GM21737 (cell line): ENCODE measurements around the gene HNRNPUL1.

ENCODE experiments used
- ATAC-seq: cut with Tn5 transposase; IDR thresholded peaks from one replicate; pipeline ENCODE4 v1.9.1; 2021; ENCODE audit warnings: mild to moderate bottlenecking, moderate library complexity; ENCODE audit not compliant: unreplicated experiment

Gene HNRNPUL1

DNA sequence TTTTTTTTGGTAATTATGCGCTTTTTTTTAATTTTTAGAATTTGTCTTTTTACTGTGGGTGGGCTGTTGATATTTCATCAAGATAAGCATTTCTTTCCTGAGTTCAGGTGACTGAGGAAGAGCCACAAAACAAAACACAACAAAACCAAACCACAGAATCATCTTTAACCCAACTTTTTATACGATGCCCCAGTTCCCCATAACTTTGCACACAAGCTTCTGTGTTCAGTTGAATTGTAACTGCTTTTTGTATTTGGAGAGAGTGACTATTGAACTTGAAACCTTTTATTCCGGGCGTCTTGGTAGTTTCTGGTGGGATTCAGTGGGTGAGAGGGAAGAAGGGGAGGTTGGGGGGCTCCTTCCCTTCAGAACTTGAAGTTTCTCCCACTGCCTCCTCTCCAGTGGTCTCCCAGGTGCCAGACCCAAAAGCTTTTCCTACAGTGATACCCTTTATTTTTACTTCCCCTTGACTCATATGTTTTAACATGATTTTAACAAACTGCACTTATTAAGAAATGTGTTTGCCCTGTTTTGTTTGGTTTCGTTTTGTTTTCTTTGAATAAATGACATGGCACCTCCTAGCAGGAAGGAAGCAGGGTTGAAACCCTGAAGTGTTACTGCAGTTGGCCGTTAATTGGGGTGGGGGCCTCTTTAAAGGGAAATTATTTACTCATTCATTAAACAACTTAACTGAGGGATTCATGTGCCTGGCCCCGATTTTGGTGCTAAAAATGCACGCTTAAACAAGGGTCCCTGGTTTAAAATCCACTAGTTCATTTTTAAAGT, 43.1 kb downstream of the HNRNPUL1 start:
- ATAC-seq = no peak

GRCh38 chr19:41307954-41308449, 43.8 kb downstream of the HNRNPUL1 start:
- no peak for ATAC-seq

GRCh38 chr19:41308450-41309179, 44.4 kb downstream of the HNRNPUL1 start:
- ATAC-seq = no peak

GRCh38 chr19:41309180-41310032, 45.2 kb downstream of the HNRNPUL1 start:
- ATAC-seq = no peak

GRCh38 chr19:41310033-41310831, 46.1 kb downstream of the HNRNPUL1 start, which contains the start of gene CCDC97:
Gene CCDC97, plus strand, starts transcription at chr19:41310172. Its CDS starts 139 bp downstream, at chr19:41310311.
- ATAC-seq = peak; percentile 58

DNA sequence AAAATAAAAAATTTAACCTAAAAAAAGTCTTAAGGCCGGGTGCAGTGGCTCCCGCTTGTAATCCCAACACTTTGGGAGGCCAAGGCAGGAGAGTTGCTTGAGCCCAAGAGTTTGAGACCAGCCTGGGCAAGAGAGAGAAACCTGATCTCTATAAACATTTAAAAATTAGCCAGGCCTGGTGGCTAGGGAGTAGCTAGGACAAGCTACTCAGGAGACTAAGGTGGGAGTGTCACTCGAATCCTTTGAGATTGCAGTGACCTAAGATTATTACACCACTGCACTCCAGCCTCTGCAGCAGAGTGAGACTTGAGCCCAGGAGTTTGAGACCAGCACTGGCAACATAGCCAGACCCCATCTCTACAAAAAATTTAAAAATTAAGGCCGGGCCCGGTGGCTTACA, 46.9 kb downstream of the HNRNPUL1 start:
- ATAC-seq = no peak

- no peak for ATAC-seq
Observed at GRCh38 chr19:41311613-41312012, 47.4 kb downstream of the HNRNPUL1 start.

GRCh38 chr19:41316306-41316920, 52.2 kb downstream of the HNRNPUL1 start:
- ATAC-seq = no peak

GRCh38 chr19:41318696-41319499, 54.7 kb downstream of the HNRNPUL1 start:
- no peak for ATAC-seq

GRCh38 chr19:41319500-41320184, 55.5 kb downstream of the HNRNPUL1 start:
- no peak for ATAC-seq

DNA sequence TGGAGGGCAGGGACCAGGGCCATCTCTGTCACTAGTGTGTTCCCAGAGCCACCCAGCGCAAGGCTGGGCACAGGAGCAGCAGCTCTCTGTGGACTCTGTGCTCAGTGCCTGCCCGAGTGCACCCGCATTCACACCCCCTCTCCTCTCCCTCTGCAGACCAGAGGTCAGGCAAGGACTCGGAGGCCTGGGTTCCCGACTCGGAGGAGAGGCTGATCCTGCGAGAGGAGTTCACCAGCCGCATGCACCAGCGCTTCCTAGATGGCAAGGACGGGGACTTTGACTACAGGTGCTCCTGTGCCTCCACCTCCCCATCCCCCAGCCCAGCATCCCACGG, 56.0 kb downstream of the HNRNPUL1 start:
- no peak for ATAC-seq

GRCh38 chr19:41320568-41320967, 56.4 kb downstream of the HNRNPUL1 start:
- ATAC-seq = no peak

- no peak for ATAC-seq
Observed at GRCh38 chr19:41321204-41321599, 57.0 kb downstream of the HNRNPUL1 start.

DNA sequence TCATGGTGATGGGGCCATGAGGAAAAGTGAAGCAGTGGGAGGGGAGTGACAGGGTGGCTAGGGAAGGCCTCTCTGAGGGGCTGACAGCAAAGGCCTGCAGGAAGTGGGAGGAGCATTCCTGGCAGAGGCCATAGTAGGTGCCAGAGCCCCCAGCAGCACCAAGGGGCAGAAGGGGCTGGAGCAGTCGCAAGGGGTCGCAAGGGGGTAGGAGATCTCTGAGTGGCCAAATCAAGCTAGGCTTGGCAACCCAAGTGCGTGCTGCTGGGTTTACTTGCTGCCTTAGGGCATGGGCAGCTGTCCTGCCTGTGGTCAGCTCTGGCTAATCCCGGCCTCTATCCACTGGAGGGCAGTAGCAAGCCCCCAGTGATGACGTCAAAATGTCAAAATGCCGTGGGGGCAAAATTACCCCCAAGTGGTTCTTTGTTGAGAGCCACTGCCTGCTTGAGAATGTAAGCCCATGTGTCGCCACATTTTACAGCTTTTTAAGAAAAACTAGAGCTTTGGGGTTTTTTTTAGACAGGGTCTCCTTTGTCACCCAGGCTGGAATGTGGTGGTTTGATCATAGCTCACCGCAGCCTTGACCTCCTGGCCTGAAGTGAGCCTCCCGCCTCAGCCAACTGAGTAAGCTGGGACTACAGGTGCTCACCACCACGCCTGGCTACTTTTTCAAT, 57.6 kb downstream of the HNRNPUL1 start:
- ATAC-seq = no peak

GRCh38 chr19:41322451-41322850, 58.3 kb downstream of the HNRNPUL1 start:
- no peak for ATAC-seq

DNA sequence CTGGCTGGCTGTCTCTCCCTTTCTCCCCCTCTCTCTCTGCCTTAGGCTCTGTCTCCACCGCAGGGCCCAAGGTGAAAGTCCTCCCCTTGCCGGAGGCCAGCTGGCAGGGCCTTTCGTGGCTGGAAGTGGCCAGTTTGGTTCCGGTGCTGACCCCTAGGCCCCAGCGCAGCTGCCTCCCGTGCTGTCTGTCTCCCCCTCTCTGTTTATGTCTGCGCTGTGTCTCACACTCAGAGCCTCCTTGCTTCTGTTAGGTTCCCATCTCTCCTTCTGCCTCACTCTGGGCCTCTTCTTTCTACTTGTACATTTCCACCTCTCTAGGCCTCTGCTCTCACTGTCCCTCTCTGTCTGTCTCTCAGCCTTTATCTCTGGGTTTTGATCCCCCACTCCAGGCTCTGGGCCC, 58.9 kb downstream of the HNRNPUL1 start:
- ATAC-seq = no peak

- no peak for ATAC-seq
Observed at GRCh38 chr19:41323430-41324125, 59.4 kb downstream of the HNRNPUL1 start.
